Stomach (tissue), 4 donors: ENCODE data around the gene CYP2A7.
"Not testable (repeated sequence)": the region's sequence is repeated elsewhere in the genome, so short reads cannot be mapped to it uniquely, and the experiment has no call there.

Experiments
- CTCF ChIP-seq, 7 experiments: fragments of 450-650 bp in 4 of 7; fragments of 200-600 bp in 3 of 7; sonication (generic) in 3 of 7; IDR thresholded peaks; one replicate each; pipeline ENCODE4 v1.5.1; 2016 to 2019; ENCODE audit warnings: antibody characterized with exemption in 7 of 7, control low read depth in 2 of 7, mild to moderate bottlenecking in 1 of 7
- POLR2A ChIP-seq, 4 donors: fragments of 450-650 bp; IDR thresholded peaks; one replicate each; pipeline ENCODE4 v1.6.1; 2016; ENCODE audit warnings: antibody characterized with exemption in 4 of 4, control low read depth in 2 of 4, mild to moderate bottlenecking in 1 of 4, moderate library complexity in 1 of 4

DNA sequence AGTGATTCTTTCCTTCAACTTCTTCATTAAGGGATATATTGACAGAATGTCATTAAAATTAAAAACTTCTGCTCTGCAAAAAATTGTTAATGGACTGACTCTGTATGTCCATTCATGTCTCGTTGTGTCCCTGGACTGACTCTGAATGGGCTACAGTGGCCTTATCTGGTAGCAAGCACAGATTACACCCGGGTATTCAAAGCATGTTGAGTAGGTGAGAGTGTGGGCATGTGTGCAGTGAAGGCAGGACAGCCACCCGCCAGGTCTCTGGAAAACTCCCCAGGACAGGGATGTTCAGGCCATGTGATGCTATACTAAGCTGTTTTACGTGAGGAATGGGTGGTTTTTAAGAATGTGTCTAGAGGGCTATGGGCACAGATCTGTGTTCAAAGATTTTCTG lies 7.2 kb downstream of the CYP2A7 start:
- TF ChIP-seq CTCF, POLR2A (IDR thresholded peaks at IDR 0.05): not testable (repeated sequence)
